Measurements from ENCODE around the gene HSD17B13. TPM values are rescaled to one million over a fixed set of nuclear protein-coding genes. Genes with fewer than 3 reads are reported as not detected.

Gene HSD17B13, protein sequence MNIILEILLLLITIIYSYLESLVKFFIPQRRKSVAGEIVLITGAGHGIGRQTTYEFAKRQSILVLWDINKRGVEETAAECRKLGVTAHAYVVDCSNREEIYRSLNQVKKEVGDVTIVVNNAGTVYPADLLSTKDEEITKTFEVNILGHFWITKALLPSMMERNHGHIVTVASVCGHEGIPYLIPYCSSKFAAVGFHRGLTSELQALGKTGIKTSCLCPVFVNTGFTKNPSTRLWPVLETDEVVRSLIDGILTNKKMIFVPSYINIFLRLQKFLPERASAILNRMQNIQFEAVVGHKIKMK
- total RNA-seq: 1 to 10 TPM in 2 of 4 donors, under 1 TPM in 1, not detected in 1; 0.70 to 4.0 (median 1.6) TPM

DNA sequence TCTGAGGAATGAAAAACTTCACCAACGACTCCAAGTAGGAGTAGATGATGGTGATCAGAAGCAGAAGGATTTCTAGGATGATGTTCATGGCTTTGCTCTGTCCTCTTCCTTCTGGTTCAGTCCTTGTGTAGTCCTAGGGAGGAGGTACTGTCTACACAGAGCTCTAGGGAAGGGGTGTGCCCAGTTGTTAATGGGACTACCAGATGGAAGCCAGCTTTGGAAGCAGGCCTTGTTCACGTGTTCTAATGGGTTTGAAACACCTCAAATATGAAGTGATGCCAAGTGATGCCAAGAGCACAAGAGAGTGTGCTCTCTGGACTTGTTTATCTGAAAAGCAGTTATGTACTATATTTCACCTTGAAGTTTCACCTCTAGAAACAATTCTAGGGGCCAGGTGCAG, at the start of gene HSD17B13:
TSS of gene HSD17B13 (minus strand) at position 129 of the 400 bp plus-strand sequence. CDS start at position 88, 41 bp downstream.
- TF ChIP-seq POLR2A (IDR thresholded peaks at IDR 0.05): no peak
- TF ChIP-seq, protein P1, sequence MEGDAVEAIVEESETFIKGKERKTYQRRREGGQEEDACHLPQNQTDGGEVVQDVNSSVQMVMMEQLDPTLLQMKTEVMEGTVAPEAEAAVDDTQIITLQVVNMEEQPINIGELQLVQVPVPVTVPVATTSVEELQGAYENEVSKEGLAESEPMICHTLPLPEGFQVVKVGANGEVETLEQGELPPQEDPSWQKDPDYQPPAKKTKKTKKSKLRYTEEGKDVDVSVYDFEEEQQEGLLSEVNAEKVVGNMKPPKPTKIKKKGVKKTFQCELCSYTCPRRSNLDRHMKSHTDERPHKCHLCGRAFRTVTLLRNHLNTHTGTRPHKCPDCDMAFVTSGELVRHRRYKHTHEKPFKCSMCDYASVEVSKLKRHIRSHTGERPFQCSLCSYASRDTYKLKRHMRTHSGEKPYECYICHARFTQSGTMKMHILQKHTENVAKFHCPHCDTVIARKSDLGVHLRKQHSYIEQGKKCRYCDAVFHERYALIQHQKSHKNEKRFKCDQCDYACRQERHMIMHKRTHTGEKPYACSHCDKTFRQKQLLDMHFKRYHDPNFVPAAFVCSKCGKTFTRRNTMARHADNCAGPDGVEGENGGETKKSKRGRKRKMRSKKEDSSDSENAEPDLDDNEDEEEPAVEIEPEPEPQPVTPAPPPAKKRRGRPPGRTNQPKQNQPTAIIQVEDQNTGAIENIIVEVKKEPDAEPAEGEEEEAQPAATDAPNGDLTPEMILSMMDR (IDR thresholded peaks at IDR 0.05): no peak
- no peak for DNase-seq
- no peak within 1 kb of the TSS for H3K4me3 ChIP-seq

GRCh38 chr4:87370068-87370467, 47.4 kb upstream of the HSD17B13 start:
- no peak overlapping the region for H3K4me3 ChIP-seq
- no peaks in the 10 kb centered on the region for H3K9me3 ChIP-seq
- H3K4me1 ChIP-seq: no peaks in the 10 kb centered on the region
- peaks cover 0 to 95% (median 3%) of the 10 kb centered on the region in 3 donors for H3K36me3 ChIP-seq
- TF ChIP-seq, protein P1 (IDR thresholded peaks at IDR 0.05): no peak
- no peak for TF ChIP-seq POLR2A (IDR thresholded peaks at IDR 0.05)
- no peak overlapping the region for H3K27ac ChIP-seq
- DNase-seq: no peak
- no peaks in the 10 kb centered on the region for H3K27me3 ChIP-seq

More for the DNA sequence above, at the start of gene HSD17B13:
- Histone ChIP-seq H3K36me3 (no peaks in the 10 kb centered on the region), H3K27ac (no peak within 1 kb of the TSS), H3K27me3 (no peaks in the 10 kb centered on the region), H3K4me1 (no peaks in the 10 kb centered on the region), H3K9me3 (no peaks in the 10 kb centered on the region)

DNA sequence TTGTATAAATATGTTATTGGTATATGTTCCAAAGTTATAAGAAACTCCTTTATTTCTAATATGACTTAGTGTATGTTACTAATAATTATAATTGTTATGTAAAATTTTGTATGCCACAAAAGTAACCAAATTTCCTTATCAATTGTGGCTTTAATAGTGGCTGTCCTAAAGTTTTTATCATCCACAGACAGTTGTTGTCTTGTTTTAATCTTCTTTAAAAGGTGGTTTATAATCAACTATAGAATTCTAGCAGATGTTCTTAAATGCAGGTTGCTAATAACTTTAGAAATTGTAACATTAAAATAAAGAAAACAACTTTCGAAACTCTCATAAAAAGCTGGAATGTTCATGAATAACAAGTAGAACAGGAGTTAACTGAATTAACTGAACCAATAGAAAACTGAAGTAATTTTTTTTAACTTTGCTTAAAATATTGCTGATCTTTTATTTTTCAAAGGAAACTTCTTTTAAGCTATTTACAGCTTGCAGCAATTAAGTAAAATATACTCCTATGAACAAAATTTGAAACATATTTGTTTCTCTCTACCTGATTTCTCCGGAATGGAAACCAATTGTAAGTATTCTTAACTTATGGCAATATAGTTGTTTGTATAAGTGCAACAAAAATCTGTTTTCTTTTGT, 44.0 kb upstream of the HSD17B13 start:
- no peaks in the 10 kb centered on the region for H3K9me3 ChIP-seq
- no peak overlapping the region for H3K27ac ChIP-seq
- H3K4me3 ChIP-seq: no peak overlapping the region
- DNase-seq: no peak
- H3K4me1 ChIP-seq: no peaks in the 10 kb centered on the region
- H3K27me3 ChIP-seq: no peaks in the 10 kb centered on the region
- H3K36me3 ChIP-seq: peaks cover 0 to 97% (median 3%) of the 10 kb centered on the region in 3 donors
- no peak for TF ChIP-seq POLR2A (IDR thresholded peaks at IDR 0.05)
- TF ChIP-seq, protein P1 (IDR thresholded peaks at IDR 0.05): no peak

- peaks cover 0 to 97% (median 3%) of the 10 kb centered on the region in 3 donors for H3K36me3 ChIP-seq
These were observed 42.7 kb upstream of the HSD17B13 start for GRCh38 chr4:87365348-87365747.

GRCh38 chr4:87363552-87363951, 40.9 kb upstream of the HSD17B13 start:
- peaks cover 0 to 96% (median 3%) of the 10 kb centered on the region in 3 donors for H3K36me3 ChIP-seq
- no peaks in the 10 kb centered on the region for H3K4me1 ChIP-seq
- TF ChIP-seq POLR2A (IDR thresholded peaks at IDR 0.05): no peak
- TF ChIP-seq, protein P1 (IDR thresholded peaks at IDR 0.05): no peak
- no peak overlapping the region for H3K27ac ChIP-seq
- no peak overlapping the region for H3K4me3 ChIP-seq
- H3K9me3 ChIP-seq: no peaks in the 10 kb centered on the region
- H3K27me3 ChIP-seq: no peaks in the 10 kb centered on the region
- no peak for DNase-seq

More at GRCh38 chr4:87365348-87365747, 42.7 kb upstream of the HSD17B13 start:
- Histone ChIP-seq H3K9me3 (no peaks in the 10 kb centered on the region), H3K27ac (no peak overlapping the region), H3K4me1 (no peaks in the 10 kb centered on the region), H3K27me3 (no peaks in the 10 kb centered on the region), H3K4me3 (no peak overlapping the region)
- TF ChIP-seq, protein P1 (IDR thresholded peaks at IDR 0.05): no peak
- no peak for DNase-seq
